ENCODE measurements around the gene COLEC12.

DNA sequence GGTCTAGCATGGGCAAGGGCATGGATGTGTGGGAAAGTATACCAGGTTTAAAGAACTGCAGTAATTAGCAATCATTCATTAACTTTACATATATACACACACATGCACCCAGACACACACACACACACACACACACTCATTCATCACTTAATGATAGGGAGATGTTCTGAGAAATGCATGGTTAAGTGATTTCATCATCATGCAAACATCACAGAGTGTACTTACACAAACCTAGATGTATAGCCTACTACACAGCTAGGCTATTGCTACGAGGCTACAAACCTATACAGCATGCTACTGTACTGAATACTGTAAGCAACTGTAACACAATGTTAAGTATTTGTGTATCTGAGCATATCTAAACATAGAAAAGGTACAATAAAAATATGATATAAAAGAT lies 83.6 kb downstream of the COLEC12 start:
- TF ChIP-seq, protein P1, sequence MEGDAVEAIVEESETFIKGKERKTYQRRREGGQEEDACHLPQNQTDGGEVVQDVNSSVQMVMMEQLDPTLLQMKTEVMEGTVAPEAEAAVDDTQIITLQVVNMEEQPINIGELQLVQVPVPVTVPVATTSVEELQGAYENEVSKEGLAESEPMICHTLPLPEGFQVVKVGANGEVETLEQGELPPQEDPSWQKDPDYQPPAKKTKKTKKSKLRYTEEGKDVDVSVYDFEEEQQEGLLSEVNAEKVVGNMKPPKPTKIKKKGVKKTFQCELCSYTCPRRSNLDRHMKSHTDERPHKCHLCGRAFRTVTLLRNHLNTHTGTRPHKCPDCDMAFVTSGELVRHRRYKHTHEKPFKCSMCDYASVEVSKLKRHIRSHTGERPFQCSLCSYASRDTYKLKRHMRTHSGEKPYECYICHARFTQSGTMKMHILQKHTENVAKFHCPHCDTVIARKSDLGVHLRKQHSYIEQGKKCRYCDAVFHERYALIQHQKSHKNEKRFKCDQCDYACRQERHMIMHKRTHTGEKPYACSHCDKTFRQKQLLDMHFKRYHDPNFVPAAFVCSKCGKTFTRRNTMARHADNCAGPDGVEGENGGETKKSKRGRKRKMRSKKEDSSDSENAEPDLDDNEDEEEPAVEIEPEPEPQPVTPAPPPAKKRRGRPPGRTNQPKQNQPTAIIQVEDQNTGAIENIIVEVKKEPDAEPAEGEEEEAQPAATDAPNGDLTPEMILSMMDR (conservative IDR thresholded peaks at IDR 0.05), result no peak
- no peak for TF ChIP-seq ZFX (IDR thresholded peaks at IDR 0.05)
